Astrocyte (in vitro differentiated cells and primary cell): ENCODE measurements around the gene CELF2. TPM values are rescaled to one million over a fixed set of nuclear protein-coding genes. Genes with fewer than 3 reads are reported as not detected.

Source experiments
- DNase-seq: peaks from one replicate; pipeline ENCODE4 v3.0.0-alpha.2; 2010; ENCODE audit warnings: low read depth
- FAIRE-seq: peaks from 2 replicates; lab custom pipeline; 2011; peaks lifted over from hg19 to GRCh38; lab: Jason Lieb, UNC
- H2AFZ ChIP-seq: 2 replicates; pipeline ENCODE4 v1.6.0; 2012; ENCODE audit warnings: low read depth, low read length, inconsistent platforms
- H3K27ac ChIP-seq: 2 replicates; pipeline ENCODE4 v1.5.1; 2011; ENCODE audit warnings: low read depth, low read length, inconsistent platforms
- H3K27me3 ChIP-seq: 2 replicates; pipeline ENCODE4 v1.6.0; 2011; ENCODE audit warnings: low read length, inconsistent platforms; ENCODE audit not compliant: insufficient read depth
- H3K36me3 ChIP-seq: 2 replicates; pipeline ENCODE4 v1.5.1; 2011; ENCODE audit warnings: low read length, inconsistent platforms; ENCODE audit not compliant: insufficient read depth
- H3K4me1 ChIP-seq: 2 replicates; pipeline ENCODE4 v1.5.1; 2011; ENCODE audit warnings: low read length, inconsistent platforms; ENCODE audit not compliant: insufficient read depth
- H3K4me2 ChIP-seq: 2 replicates; pipeline ENCODE4 v1.6.0; 2012; ENCODE audit warnings: low read length, inconsistent platforms
- H3K4me3 ChIP-seq: 2 replicates; pipeline ENCODE4 v1.5.1; 2011; ENCODE audit warnings: low read depth, mild to moderate bottlenecking, low read length, inconsistent platforms; ENCODE audit not compliant: insufficient read depth
- H3K79me2 ChIP-seq: 2 replicates; pipeline ENCODE4 v1.6.0; 2012; ENCODE audit warnings: mild to moderate bottlenecking, low read length, inconsistent platforms; ENCODE audit not compliant: insufficient read depth
- H3K9ac ChIP-seq: 2 replicates; pipeline ENCODE4 v1.6.0; 2012; ENCODE audit warnings: mild to moderate bottlenecking, low read length, inconsistent platforms
- H3K9me3 ChIP-seq: 2 replicates; pipeline ENCODE4 v1.5.1; 2012; ENCODE audit warnings: low read depth, mild to moderate bottlenecking, low read length, inconsistent platforms; ENCODE audit not compliant: insufficient read depth
- H4K20me1 ChIP-seq: 2 replicates; pipeline ENCODE4 v1.6.0; 2012; ENCODE audit warnings: low read length, inconsistent platforms; ENCODE audit not compliant: insufficient read depth
- H3K27ac Mint-ChIP-seq: one replicate; pipeline ENCODE4 v1.8.0; 2021; ENCODE audit warnings: mild to moderate bottlenecking, mixed read lengths; ENCODE audit not compliant: unreplicated experiment
- H3K27me3 Mint-ChIP-seq: one replicate; pipeline ENCODE4 v1.8.0; 2021; ENCODE audit warnings: low read depth, mixed read lengths; ENCODE audit not compliant: unreplicated experiment
- H3K36me3 Mint-ChIP-seq: one replicate; pipeline ENCODE4 v1.8.0; 2021; ENCODE audit warnings: low read depth, mixed read lengths; ENCODE audit not compliant: unreplicated experiment
- H3K4me1 Mint-ChIP-seq: one replicate; pipeline ENCODE4 v1.8.0; 2021; ENCODE audit warnings: low read depth, mixed read lengths; ENCODE audit not compliant: unreplicated experiment
- H3K4me3 Mint-ChIP-seq: one replicate; pipeline ENCODE4 v1.8.0; 2021; ENCODE audit warnings: mild to moderate bottlenecking, moderate library complexity, mixed read lengths; ENCODE audit not compliant: unreplicated experiment
- H3K9me3 Mint-ChIP-seq: one replicate; pipeline ENCODE4 v1.8.0; 2021; ENCODE audit warnings: mild to moderate bottlenecking, mixed read lengths; ENCODE audit not compliant: unreplicated experiment
- CTCF ChIP-seq: IDR thresholded peaks from 2 replicates; pipeline ENCODE4 v1.5.1; 2011; ENCODE audit warnings: low read depth, mild to moderate bottlenecking, inconsistent platforms, low read length, moderate library complexity; ENCODE audit not compliant: insufficient read depth
- EZH2 ChIP-seq: IDR thresholded peaks from 2 replicates; pipeline ENCODE4 v1.6.1; 2012; ENCODE audit warnings: mild to moderate bottlenecking, low read length, inconsistent platforms; ENCODE audit not compliant: insufficient read depth
- total RNA-seq: library from RNA; stranded (reverse); gene quantifications from 2 replicates; pipeline ENCODE4 v1.2.1, GENCODE V29; 2021

Gene CELF2
- total RNA-seq, 1 donor from 2014 or later, result 76.1 TPM

DNA sequence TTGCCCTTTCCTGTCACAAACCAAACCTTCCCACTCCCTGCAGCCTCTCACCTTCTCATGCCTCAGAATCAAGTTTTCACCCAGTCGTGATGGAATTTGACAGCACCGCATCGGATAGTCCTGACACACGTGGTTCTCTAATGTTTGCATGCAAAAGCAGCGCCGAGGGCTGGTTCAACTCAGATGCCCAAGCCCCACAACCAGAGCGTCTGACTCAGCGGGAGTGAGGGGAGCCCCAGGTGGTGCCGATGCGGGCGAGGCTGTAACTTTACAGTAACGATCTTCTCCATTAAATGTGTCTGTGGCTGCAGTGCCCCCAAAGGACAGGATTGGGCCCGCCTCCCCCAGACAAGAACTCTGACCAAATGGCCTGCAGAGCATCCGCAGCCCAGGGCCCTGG is 284.5 kb downstream of the CELF2 start:
- TF ChIP-seq CTCF, result no peak
- TF ChIP-seq EZH2, result no peak
- FAIRE-seq (no peak), DNase-seq (no peak)
- no peaks in the 10 kb centered on the region for H3K79me2 ChIP-seq
- no peak overlapping the region for H3K4me2 ChIP-seq
- no peaks in the 10 kb centered on the region for H4K20me1 ChIP-seq
- H3K4me1 ChIP-seq, result no peaks in the 10 kb centered on the region
- no peak overlapping the region for H3K27ac ChIP-seq
- no peaks in the 10 kb centered on the region for H3K27me3 ChIP-seq
- H3K4me1 Mint-ChIP-seq, result no peaks in the 10 kb centered on the region
- no peak overlapping the region for H3K4me3 ChIP-seq
- peaks cover 31% of the 10 kb centered on the region for H3K36me3 Mint-ChIP-seq
- H3K27ac Mint-ChIP-seq, result no peak overlapping the region
- no peaks in the 10 kb centered on the region for H3K9me3 ChIP-seq
- peaks cover 4% of the 10 kb centered on the region for H3K9me3 Mint-ChIP-seq
- H3K4me3 Mint-ChIP-seq, result no peak overlapping the region
- H3K36me3 ChIP-seq, result no peaks in the 10 kb centered on the region
- H3K27me3 Mint-ChIP-seq, result no peaks in the 10 kb centered on the region
- H2AFZ ChIP-seq, result no peak overlapping the region
- no peak overlapping the region for H3K9ac ChIP-seq

GRCh38 chr10:11303361-11304170 is 285.9 kb downstream of the CELF2 start:
- Mint-ChIP-seq H3K4me1 (no peaks in the 10 kb centered on the region), H3K4me3 (no peak overlapping the region), H3K27me3 (no peaks in the 10 kb centered on the region), H3K27ac (no peak overlapping the region), H3K9me3 (peaks cover 7% of the 10 kb centered on the region), H3K36me3 (peaks cover 43% of the 10 kb centered on the region)
- Histone ChIP-seq H3K4me2 (no peak overlapping the region), H3K79me2 (no peaks in the 10 kb centered on the region), H3K9ac (no peak overlapping the region), H3K27ac (no peak overlapping the region), H3K4me3 (no peak overlapping the region), H4K20me1 (no peaks in the 10 kb centered on the region), H3K4me1 (no peaks in the 10 kb centered on the region), H3K27me3 (no peaks in the 10 kb centered on the region), H3K36me3 (no peaks in the 10 kb centered on the region), H3K9me3 (peaks cover 3% of the 10 kb centered on the region), H2AFZ (no peak overlapping the region)
- no peak for FAIRE-seq
- TF ChIP-seq CTCF, result no peak
- TF ChIP-seq EZH2, result no peak
- no peak for DNase-seq

- no peaks in the 10 kb centered on the region for H3K27me3 ChIP-seq
- no peaks in the 10 kb centered on the region for H4K20me1 ChIP-seq
- H3K36me3 Mint-ChIP-seq, result peaks cover 44% of the 10 kb centered on the region
- H3K27ac Mint-ChIP-seq, result no peak overlapping the region
- no peaks in the 10 kb centered on the region for H3K4me1 Mint-ChIP-seq
- DNase-seq, result no peak
- no peak for TF ChIP-seq CTCF
- no peak overlapping the region for H2AFZ ChIP-seq
- H3K4me1 ChIP-seq, result no peaks in the 10 kb centered on the region
- no peak overlapping the region for H3K9ac ChIP-seq
- H3K4me3 ChIP-seq, result no peak overlapping the region
- no peaks in the 10 kb centered on the region for H3K36me3 ChIP-seq
- H3K4me2 ChIP-seq, result no peak overlapping the region
- FAIRE-seq, result no peak
- H3K9me3 ChIP-seq, result peaks cover 3% of the 10 kb centered on the region
- H3K27ac ChIP-seq, result no peak overlapping the region
- H3K79me2 ChIP-seq, result no peaks in the 10 kb centered on the region
- no peaks in the 10 kb centered on the region for H3K27me3 Mint-ChIP-seq
- H3K4me3 Mint-ChIP-seq, result no peak overlapping the region
- peaks cover 10% of the 10 kb centered on the region for H3K9me3 Mint-ChIP-seq
Observed at GRCh38 chr10:11304906-11305585, 287.4 kb downstream of the CELF2 start.
